Endodermal cell (in vitro differentiated cells): ENCODE data around the gene KATNBL1. TPM values are rescaled to one million over a fixed set of nuclear protein-coding genes. Genes with fewer than 3 reads are reported as not detected.
A peak's percentile ranks its signal among the peaks of the same experiment; 100 is the strongest.
"Not testable (repeated sequence)": the region's sequence is repeated elsewhere in the genome, so short reads cannot be mapped to it uniquely, and the experiment has no call there.

ENCODE experiments used
- DNase-seq: peaks from one replicate; pipeline ENCODE4 v3.0.0-alpha.2; 2017
- H3K27ac ChIP-seq: 2 replicates; pipeline ENCODE4 v1.5.1; 2013; ENCODE audit warnings: mild to moderate bottlenecking, low read depth, low read length, moderate library complexity
- H3K27me3 ChIP-seq: 2 replicates; pipeline ENCODE4 v1.6.1; 2013; ENCODE audit warnings: mild to moderate bottlenecking, low read length, moderate library complexity; ENCODE audit not compliant: insufficient read depth, control insufficient read depth, poor library complexity, severe bottlenecking
- H3K36me3 ChIP-seq: 2 replicates; pipeline ENCODE4 v1.7.0; 2013; ENCODE audit warnings: mild to moderate bottlenecking, low read length, moderate library complexity; ENCODE audit not compliant: control insufficient read depth, insufficient read depth
- H3K4me1 ChIP-seq: one replicate; pipeline ENCODE4 v1.7.0; 2013; ENCODE audit warnings: low read length; ENCODE audit not compliant: control insufficient read depth, insufficient read depth
- H3K4me3 ChIP-seq: 2 replicates; pipeline ENCODE4 v1.5.1; 2013; ENCODE audit warnings: mild to moderate bottlenecking, low read length, moderate library complexity
- H3K9ac ChIP-seq: 2 replicates; pipeline ENCODE4 v1.6.1; 2013; ENCODE audit warnings: mild to moderate bottlenecking, low read length, moderate library complexity; ENCODE audit not compliant: poor library complexity, severe bottlenecking; ENCODE audit errors: extremely low read depth
- H3K9me3 ChIP-seq: 2 replicates; pipeline ENCODE4 v1.6.1; 2013; ENCODE audit warnings: mild to moderate bottlenecking, low read length, moderate library complexity; ENCODE audit not compliant: control insufficient read depth
- H3K27ac Mint-ChIP-seq: 2 replicates; pipeline ENCODE4 v1.8.0; 2020; ENCODE audit warnings: mixed read lengths
- H3K27me3 Mint-ChIP-seq: 2 replicates; pipeline ENCODE4 v1.8.0; 2021; ENCODE audit warnings: mild to moderate bottlenecking, mixed read lengths; ENCODE audit not compliant: insufficient read depth
- H3K36me3 Mint-ChIP-seq: 2 replicates; pipeline ENCODE4 v1.8.0; 2020; ENCODE audit warnings: low read depth, mixed read lengths
- H3K4me1 Mint-ChIP-seq: 2 replicates; pipeline ENCODE4 v1.8.0; 2020; ENCODE audit warnings: mixed read lengths
- H3K4me3 Mint-ChIP-seq: 2 replicates; pipeline ENCODE4 v1.8.0; 2020; ENCODE audit warnings: mild to moderate bottlenecking, moderate library complexity, mixed read lengths
- H3K9me3 Mint-ChIP-seq: 2 replicates; pipeline ENCODE4 v1.8.0; 2020; ENCODE audit warnings: mild to moderate bottlenecking, mixed read lengths
- CTCF ChIP-seq: fragments of 200-600 bp; sonication (generic); conservative IDR thresholded peaks from 2 replicates; pipeline ENCODE4 v1.5.0; 2021; ENCODE audit warnings: antibody characterized with exemption, mild to moderate bottlenecking
- WGBS, 2 experiments: methylation state at CpG; one replicate each; pipeline versions ENCODE4 v1.1.5 to v1.1.7; 2013; ENCODE audit warnings: missing lambda C conversion rate in 2 of 2, mixed read lengths in 1 of 2; ENCODE audit not compliant: insufficient coverage in 1 of 2, insufficient read length in 1 of 2; 5-methylcytosine and 5-hydroxymethylcytosine counted together
- total RNA-seq, 2 donors: library from RNA; stranded (reverse); fragmentation: NEBNext Ultra II Directional in 1 of 2; extraction: Animal tissue kit (Norgen Biotek cat#: 25700) in 1 of 2; gene quantifications; 2 replicates in 1 of 2; 3 replicates in 1 of 2; pipeline ENCODE4 v1.2.1, GENCODE V29; 2021

KATNBL1 gene
- total RNA-seq, 2 donors from 2014 or later: 54.3 to 71.8 TPM

- H3K36me3 ChIP-seq: peaks cover 16% of the 10 kb centered on the region
- Mint-ChIP-seq H3K36me3 (peaks cover 43% of the 10 kb centered on the region), H3K27ac (no peak overlapping the region), H3K4me1 (peaks cover 5% of the 10 kb centered on the region), H3K4me3 (no peak overlapping the region), H3K27me3 (no peaks in the 10 kb centered on the region), H3K9me3 (peaks cover 19% of the 10 kb centered on the region)
- no peak overlapping the region for H3K27ac ChIP-seq
- DNase-seq: no peak
- no peaks in the 10 kb centered on the region for H3K27me3 ChIP-seq
- no peaks in the 10 kb centered on the region for H3K4me1 ChIP-seq
- H3K4me3 ChIP-seq: no peak overlapping the region
- H3K9ac ChIP-seq: no peak overlapping the region
- no peak for TF ChIP-seq CTCF
- peaks cover 7% of the 10 kb centered on the region for H3K9me3 ChIP-seq
- WGBS, 2 experiments: 100% methylated on average over 1 of the region's 1 CpG; no CpG with 5 or more reads in 1 of the 2 experiments
Observed at GRCh38 chr15:34203936-34204335, 6.0 kb downstream of the KATNBL1 start.

GRCh38 chr15:34203305-34203704 is 6.6 kb downstream of the KATNBL1 start:
- DNase-seq: no peak
- Histone ChIP-seq H3K36me3 (peaks cover 16% of the 10 kb centered on the region), H3K4me3 (no peak overlapping the region), H3K27me3 (no peaks in the 10 kb centered on the region), H3K27ac (no peak overlapping the region), H3K9ac (no peak overlapping the region), H3K9me3 (peaks cover 7% of the 10 kb centered on the region), H3K4me1 (no peaks in the 10 kb centered on the region)
- Mint-ChIP-seq H3K4me3 (no peak overlapping the region), H3K9me3 (peaks cover 19% of the 10 kb centered on the region), H3K36me3 (peaks cover 44% of the 10 kb centered on the region), H3K27me3 (no peaks in the 10 kb centered on the region), H3K27ac (no peak overlapping the region), H3K4me1 (peaks cover 3% of the 10 kb centered on the region)
- 94 to 100% methylated on average over 1 of the region's 1 CpG for WGBS, 2 experiments
- no peak for TF ChIP-seq CTCF

GRCh38 chr15:34193272-34193671 is 16.6 kb downstream of the KATNBL1 start:
- 72 to 76% methylated on average over 5 to 7 of the region's 7 CpGs for WGBS, 2 experiments
- H3K27ac Mint-ChIP-seq, H3K9me3 Mint-ChIP-seq, H3K9ac ChIP-seq, H3K27ac ChIP-seq, H3K27me3 Mint-ChIP-seq, H3K4me3 Mint-ChIP-seq, H3K4me3 ChIP-seq, H3K4me1 Mint-ChIP-seq, H3K9me3 ChIP-seq, H3K27me3 ChIP-seq, H3K4me1 ChIP-seq: not testable (repeated sequence)
- TF ChIP-seq CTCF: peak; percentile 56
- peaks cover 12% of the 10 kb centered on the region for H3K36me3 ChIP-seq
- DNase-seq: peak; percentile 68
- peaks cover 24% of the 10 kb centered on the region for H3K36me3 Mint-ChIP-seq
